ENCODE data around the gene SLC6A8.
A peak's percentile ranks its signal among the peaks of the same experiment; 100 is the strongest.
"Not testable (repeated sequence)": the region's sequence is repeated elsewhere in the genome, so short reads cannot be mapped to it uniquely, and the experiment has no call there.

The SLC6A8 gene

DNA sequence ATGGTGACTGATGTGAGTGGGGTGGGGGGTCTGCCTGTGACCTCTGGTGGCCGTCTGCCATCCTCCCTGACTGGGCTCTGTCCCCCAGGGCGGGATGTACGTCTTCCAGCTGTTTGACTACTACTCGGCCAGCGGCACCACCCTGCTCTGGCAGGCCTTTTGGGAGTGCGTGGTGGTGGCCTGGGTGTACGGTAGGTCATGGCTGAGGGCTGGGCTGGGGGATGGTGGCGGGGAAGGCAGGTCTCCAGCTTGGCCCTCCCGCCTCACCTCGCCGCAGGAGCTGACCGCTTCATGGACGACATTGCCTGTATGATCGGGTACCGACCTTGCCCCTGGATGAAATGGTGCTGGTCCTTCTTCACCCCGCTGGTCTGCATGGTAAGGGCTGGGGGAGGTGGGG, 6.5 kb downstream of the SLC6A8 start:
- DNase-seq = not testable (repeated sequence)

- DNase-seq = no peak
Measured at GRCh38 chrX:153694687-153695270, 7.1 kb downstream of the SLC6A8 start.

- no peak for DNase-seq
Measured at GRCh38 chrX:153696100-153696499, 8.4 kb downstream of the SLC6A8 start.

GRCh38 chrX:153696538-153696937, 8.8 kb downstream of the SLC6A8 start:
- not testable (repeated sequence) for DNase-seq

- not testable (repeated sequence) for DNase-seq
Measured at GRCh38 chrX:153696986-153697722, 9.4 kb downstream of the SLC6A8 start.

DNA sequence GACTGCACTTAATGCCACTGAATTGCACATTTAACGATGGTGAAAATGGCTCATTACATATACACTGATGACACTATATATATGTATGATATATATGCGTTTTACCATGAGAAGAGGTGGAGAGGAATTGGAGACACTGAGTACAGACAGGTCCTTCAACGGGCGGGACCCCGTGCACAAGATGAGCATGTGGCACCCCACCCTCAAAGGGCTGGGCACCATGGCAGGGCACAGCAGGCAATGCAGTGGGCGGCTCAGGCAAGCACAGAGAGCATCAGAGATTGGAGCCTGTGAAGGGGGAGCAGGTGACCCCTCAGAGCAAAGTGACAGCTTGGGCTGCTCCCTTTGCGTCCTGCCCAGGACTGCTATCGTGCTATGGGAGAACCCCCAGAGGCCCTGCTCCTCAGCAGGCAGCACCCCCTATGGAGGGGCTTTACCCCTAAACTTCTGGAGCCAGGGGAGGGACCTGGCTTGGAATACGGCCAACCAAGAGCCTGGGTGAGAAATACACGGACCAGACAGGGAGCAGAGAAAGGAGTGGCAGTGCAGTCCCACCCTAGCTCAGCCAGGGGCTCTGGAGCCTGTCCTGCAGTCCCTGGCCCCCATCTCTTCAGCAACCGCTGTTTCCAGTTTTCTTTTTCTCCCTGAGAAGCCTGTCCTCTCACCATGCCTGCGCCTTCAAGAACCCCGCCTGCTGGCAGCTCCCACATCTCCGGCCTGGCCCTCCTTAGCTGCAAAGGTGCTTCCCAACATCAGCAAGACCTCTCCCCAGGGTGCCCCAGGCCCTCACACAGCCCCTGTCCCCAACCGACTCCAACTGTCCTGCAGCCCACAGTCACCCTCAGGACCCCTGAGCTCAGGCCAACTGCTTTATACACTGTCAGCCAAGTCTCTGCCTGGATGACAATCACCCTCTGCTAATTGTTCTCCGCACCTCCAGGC, 10.5 kb downstream of the SLC6A8 start:
- DNase-seq = no peak

DNA sequence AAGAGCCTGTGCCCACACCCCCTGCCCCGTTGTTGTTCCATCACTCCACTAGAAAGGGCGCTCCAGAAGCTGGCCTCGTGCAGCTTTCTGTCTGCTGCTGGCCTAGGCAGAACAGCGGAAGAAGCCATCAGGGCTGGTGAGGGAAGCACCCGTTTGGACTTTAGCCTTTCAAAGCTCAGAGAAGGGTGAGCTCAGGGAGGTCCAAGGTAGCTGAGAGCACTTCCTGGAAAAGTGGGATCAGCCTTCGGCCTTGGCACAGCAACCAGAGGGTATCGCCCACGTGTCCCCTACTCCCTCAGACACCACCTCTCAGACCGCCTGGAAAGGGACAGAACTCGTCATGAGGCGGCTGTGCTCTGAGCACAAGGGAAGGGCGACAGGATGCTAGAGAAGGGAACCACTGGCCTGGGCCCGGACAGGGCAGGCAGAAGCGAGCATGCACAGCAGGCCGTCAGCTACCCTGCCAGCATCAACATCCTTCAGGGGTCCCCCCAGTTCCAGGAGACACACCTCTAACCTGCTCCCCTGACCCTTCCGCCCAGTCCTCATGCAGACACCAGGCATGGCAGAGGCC, 11.6 kb downstream of the SLC6A8 start:
- not testable (repeated sequence) for DNase-seq

GRCh38 chrX:153699784-153700371, 12.2 kb downstream of the SLC6A8 start:
- DNase-seq = not testable (repeated sequence)

- DNase-seq = no peak
Measured at GRCh38 chrX:153700376-153700945, 12.7 kb downstream of the SLC6A8 start.

DNA sequence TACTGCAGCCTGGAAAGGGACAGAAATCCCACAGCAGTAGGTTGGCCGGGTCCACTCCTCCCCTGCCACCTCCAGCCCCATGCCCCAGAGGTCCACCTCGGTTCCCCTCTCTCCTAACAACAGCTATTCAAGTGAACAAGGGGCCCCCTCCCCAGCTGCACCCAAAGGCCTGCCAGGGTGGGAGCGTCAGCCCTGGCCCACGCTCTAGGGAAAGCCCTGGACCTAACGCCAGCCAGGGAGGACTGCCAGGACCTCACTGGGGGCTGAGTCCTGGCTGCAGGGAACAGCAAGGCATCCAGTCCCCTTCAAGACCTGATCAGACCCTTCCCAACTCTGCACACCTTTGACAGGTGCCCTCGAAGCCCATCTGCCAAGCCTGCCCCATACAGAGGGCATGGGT, 13.2 kb downstream of the SLC6A8 start:
- DNase-seq = no peak

DNA sequence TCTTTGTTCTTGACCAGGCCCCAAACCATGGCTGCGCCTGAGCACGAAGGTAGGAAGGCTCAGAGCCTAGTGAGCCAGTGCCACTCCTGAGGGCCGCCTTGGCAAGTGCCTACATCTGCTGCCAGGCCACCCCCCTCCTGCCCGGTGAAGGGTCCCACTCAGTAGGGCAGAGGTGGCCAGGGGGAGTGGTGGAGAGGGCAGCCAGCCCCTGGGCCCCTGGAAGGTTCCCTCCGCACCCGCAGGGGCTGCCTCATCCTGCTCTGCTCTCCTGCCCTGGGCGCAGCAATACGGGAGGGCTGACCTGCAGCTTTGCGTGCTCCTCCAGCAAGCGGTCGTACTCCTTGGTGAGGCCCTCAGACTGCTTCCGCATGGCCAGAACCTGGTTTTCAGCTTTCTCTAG, 14.0 kb downstream of the SLC6A8 start:
- DNase-seq = no peak

GRCh38 chrX:153702336-153703035, 14.8 kb downstream of the SLC6A8 start:
- no peak for DNase-seq

GRCh38 chrX:153703036-153703370, 15.3 kb downstream of the SLC6A8 start:
- peak; percentile 44 for DNase-seq

- DNase-seq = no peak
Measured at GRCh38 chrX:153704021-153704526, 16.3 kb downstream of the SLC6A8 start.

- not testable (repeated sequence) for DNase-seq
Measured at GRCh38 chrX:153704631-153705402, 17.1 kb downstream of the SLC6A8 start.

DNA sequence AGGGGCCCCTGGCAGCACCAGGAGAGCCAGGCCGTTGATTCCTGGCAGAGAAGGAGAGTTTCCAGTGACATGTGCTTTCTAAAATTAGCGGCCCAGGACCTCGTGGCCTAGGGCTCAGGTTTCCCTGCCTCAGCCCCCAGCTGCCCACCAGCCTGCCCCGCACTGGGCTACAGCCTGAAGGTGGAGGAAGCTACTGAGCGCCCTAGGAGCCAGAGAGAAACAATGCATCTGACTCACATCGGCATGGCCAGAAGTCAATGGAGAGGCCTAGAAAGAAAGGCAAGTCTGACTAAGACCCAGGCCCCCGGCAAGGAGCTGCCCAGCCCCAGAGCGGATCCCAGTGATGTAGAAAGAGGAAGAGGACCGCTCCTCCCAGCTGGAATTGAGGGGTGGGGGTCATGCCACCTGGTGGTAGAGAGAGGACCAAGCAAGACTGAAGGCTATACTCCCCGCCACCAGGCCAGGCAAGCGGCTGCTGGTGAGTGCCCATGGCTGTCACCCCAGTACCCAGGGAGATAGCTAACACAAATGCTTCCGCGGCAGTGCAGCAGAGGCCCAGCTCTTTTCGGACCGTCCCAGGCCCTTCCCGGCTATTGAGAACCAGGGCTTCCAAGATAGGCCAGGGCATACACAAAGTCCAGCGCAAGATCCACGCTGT, 17.8 kb downstream of the SLC6A8 start:
- not testable (repeated sequence) for DNase-seq

- no peak for DNase-seq
Measured at GRCh38 chrX:153706799-153707198, 19.1 kb downstream of the SLC6A8 start.

DNA sequence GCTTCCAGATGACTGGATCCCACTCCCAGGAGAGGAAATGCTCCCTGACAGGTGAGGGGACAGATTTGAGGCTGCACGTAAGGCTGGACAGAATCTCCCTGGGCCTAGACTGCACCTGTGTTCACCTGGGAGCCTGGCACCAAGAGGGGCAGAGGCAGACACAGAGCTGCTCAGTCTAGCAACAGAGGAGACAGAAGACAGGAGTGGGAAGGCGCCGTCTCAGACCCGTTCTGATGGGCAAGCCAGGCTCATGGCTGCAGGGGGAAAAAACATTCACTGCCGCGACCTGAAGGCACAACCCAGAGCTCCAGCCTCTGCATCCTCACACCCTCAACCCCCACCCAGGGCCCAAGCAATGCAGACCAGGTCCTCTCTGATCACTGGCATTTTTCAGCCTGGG, 19.7 kb downstream of the SLC6A8 start:
- no peak for DNase-seq

DNA sequence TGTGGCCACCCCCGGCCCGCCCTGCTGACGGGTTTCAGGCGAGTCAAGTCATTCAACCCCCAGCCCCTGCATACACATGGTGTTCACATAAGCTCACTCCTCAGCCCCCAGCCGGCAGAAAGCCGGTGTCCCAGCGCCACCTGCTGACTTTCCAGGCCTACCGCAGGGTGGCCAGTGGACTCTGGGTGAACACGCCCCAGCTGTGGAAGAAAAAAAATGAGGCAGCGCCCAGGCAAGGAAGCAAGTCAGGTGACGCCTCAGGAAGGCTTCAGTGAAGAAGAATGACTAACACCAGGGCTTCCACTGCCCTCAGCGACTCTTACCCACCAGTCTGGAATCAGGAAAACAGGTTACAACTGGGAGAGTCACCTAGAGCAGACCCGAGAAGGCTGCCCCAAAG, 20.7 kb downstream of the SLC6A8 start:
- peak; percentile 72 for DNase-seq
